HG03025 (cell line): ENCODE measurements around the gene KIF26B.

ENCODE experiments used
- ATAC-seq: cut with Tn5 transposase; IDR thresholded peaks from one replicate; pipeline ENCODE4 v1.9.1; 2021; ENCODE audit warnings: mild to moderate bottlenecking, moderate library complexity; ENCODE audit not compliant: unreplicated experiment, low FRiP score

Gene KIF26B

DNA sequence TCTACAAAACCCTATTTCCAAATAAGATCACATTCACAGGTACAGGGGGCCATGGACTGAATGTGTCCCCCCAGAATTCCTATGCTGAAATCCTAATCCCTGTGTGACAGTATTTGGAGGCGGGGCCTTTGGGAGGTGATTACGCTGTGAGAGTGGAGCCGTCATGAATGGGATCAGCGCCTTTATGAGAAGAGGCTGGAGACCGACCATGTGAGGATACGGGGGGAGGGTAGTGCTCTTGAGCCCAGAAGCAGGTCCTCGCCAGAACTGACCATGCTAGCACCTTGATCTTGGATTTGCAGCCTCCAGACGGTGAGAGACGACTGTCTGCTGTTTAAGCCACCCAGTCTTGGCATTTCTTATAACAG lies 23.8 kb upstream of the KIF26B start:
- ATAC-seq = no peak

DNA sequence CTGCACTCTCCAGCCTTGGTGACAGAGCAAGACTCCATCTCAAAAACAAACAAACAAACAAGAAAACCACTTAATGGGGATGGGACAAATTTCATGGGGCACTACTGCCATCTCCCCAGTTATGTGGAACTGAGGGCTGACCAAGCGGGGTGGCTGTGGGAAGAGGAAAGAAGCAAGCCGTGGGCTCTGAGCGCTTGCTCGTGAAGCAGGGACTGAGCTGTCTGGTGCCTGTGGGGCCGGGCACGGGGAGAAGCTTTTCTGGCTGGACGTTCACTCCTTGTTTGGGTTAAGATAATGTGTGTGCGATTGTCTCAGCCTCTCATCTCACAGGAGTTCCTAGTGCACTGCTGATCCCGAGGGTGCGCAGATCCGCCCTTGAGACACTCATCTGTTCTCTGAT lies 22.0 kb upstream of the KIF26B start:
- no peak for ATAC-seq

DNA sequence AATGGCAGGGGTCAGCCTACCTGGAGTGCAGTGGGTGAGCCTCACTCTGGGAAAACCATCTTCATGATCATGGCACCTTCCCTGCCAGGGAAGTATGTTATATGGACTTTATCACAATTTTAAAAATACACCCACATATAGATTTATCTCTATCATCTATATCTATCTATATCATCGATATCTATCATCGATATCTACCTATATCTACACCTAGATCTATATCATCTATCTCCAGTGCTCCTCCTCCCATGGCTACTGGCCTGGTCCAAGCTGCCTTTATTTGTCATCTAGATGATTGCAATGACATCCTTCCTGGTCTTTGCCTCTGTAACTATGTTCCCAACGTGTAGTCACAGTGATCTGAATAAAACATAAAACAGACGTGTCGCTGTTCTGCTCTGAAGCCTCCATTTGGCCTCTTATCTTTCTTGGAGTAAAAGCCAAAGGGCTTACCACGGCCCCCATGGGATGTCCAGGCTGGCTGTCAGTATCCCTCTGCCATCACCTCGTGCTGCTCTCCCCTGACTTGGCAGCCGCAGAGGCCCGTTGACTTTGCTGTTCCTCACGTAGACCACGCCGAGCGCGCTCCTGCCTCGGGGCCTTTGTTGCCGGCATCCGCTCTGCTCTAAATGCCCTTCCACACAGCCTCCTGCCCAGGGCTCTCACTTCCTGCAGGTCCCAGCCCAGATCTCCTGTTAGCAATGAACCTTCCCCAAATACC lies 20.6 kb upstream of the KIF26B start:
- ATAC-seq = no peak

DNA sequence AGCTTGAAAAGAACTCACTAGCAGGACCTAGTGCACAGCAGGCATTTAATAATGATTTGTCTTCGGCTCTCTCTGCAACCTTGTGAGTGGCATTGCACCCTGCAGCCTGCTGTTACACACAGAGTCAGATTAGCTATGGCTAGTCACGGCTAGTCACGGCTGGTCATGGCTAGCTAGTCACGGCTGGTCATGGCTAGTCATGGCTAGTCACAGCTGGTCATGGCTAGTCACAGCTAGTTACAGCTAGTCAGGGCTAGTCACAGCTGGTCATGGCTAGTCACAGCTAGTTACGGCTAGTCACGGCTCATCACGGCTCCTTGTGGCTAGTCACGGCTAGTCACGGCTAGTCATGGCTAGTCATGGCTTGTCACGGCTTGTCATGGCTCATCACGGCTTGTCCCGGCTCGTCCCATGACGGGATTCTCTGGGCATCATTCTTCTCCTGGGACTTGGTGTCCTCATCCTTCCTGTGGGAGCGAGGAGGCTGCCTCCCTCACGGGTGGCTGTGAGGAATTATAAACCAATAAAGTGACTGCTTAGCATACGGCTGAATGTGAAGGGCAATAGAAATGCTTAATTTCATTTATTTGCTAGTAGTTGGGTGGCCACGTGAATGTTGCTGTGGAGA lies 12.5 kb upstream of the KIF26B start:
- no peak for ATAC-seq

DNA sequence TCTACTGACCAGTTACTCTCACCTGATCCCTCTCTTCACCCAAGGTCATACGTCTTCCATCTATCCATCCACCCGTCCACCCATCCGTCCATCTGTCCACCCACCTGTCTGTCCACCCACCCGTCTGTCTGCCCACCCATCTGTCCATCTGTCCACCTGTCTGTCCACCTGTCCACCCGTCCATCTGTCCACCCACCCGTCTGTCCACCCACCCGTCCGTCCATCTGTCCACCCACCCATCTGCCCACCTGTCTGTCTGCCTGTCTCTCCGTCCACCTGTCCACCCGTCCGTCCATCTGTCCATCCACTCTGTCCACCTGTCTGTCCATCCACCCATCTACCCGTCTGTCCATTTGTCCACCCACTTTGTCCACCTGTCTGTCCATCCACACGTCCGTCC lies 11.8 kb upstream of the KIF26B start:
- ATAC-seq = no peak

DNA sequence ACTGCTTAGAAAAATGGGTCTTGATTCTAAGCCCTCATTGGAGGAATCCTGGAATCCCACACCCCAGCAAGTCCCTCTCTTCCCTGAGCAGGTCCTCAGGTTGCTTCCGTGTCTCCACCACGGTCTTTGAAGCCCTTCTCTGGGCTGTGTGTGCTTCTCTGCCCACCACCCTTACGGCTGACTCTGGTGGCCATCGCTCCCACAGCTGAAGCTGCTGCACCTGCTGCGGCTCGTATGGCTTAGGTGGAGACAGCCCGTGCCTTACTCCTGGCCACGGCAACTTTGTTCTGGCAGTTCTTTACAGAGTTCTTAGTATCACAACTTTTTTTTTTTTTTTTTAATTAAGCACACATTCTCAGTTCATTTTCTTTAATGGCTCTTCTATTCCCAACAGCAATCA lies 10.9 kb upstream of the KIF26B start:
- ATAC-seq = no peak

DNA sequence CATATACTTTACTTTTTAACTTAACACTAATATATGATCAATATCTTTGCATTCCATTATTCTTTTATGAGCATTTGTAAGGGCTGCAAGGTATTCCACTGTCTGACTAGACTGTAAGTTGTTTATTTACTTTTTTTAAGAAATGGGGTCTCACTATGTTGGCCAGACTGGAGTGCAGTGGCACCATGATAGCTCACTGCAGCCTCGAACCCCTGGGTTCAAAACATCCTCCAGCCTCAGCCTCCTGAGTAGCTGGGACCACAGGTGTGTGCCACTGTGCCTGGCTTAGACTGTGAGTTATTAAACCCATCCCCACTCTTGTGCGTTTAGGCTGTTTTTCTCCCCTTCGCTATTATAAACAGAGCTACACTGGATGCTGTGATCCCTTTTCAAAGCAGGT lies 6.7 kb upstream of the KIF26B start:
- no peak for ATAC-seq

DNA sequence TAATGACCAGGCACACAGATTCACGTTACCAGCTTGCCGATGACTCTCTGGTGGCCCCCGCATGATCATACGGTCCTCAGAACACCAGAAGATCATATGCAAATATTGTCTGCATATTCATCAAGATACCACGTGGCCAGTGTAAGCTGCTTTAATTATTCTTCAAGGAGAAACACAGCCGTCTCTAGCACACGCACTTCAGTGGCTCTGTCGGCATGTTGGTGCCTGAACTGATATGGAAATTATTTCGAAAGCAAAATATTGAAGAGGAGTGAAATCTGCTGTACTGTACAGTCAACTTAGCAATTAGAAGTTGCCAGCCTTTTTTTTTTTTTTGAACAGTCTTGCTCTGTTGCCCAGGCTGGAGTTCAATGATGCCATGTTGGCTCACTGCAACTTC lies 5.9 kb upstream of the KIF26B start:
- no peak for ATAC-seq

DNA sequence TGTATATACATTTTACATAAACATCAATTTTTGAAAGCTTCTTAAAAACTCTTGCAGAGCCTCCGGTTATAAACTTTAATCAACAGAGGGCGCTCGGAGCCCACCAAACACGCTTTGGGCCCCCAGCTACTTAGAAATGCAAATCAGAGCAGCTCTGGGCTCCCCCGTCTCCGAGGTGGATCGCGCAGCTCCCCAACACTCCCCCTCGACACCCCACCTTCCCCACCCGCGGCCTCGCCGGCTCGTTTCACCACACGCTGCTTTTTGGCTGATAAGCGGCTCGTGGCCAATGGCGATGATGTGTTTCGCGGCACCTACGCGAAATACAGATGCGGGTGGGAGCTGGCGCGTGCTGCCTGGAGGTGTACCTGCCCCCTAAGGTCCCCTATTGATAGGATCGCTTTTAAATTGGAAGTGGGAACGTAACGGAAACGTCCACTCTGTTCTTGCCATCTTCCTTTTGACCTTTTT lies 1.7 kb upstream of the KIF26B start:
- no peak for ATAC-seq

DNA sequence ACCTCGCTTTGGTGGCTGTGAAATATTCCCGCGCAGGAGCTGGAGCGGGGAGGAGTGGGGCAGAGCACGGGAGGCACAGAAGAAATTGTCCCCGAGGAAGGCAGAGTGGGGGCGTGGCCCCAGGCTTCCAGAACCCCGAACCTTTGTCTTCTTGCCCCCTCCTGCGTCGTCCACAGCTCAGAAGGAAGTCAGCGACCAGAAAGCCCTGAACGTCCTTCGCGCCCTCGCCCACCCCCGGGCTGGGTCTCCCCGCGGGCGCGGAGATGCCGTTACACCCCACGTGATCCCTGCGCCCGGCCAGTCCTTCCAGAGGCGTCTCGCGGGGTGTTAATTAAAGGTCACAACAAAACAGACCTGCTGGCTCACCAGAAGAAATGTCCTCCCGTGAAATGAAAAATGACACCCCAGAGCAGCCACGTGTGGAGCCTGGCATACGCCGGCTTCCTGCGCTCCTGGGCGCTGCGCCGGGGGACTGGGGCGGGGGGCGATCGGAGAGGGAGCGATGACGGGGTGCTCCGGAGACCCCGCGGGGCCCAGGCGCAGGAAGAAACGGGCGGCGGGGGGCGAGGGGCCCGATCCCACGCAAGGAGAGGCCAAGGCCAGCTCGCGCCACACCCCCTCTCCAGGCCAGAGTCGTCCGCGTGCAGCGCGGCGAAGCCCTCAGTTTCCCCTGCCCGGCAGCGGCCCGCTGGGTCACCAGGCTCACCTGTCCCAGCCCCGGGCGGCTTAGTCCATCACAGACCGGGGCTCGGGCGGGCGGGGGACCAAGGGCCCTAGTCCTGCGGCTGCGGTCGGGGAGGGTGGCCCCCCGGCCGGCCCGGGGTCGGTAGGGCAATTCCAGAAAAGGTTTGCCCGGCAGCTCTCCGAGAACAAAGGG lies 995 bp upstream of the KIF26B start:
- ATAC-seq = no peak

DNA sequence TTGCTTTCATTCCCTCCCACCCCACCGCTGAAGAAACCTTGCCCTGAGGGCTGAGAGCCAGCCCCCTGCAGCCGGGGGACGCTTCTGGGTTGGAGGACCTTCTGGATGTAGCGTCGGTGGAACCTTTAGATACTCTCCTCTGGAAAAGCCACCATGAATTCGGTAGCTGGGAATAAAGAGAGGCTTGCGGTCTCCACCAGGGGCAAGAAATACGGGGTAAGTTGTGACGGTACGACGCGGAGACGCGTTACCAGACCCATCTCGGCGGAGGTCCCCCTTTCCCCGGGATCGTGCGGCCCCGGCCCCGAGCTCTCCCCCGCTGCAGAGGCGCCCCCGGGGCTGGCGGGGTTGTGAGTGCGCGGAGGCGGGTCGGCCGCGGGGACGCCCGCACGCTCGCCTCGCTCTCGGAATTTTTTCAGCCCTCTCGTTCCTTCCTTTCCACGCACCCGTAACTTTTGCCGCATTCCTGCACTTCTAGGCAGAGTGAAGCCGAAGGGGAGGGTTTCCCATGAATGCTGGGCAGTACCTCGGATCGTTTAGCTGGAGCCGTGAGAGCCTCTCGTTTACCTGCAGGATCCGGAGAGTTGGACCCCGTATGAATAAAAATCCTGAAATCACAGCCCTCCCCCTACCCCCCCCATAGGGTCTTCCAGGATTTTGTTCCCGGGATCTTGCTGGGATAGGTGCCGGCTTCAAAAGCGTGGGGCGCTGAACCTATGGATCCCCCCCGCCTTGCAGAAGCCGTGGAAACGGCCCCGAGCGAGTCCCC lies 671 bp downstream of the KIF26B start:
- ATAC-seq = no peak

DNA sequence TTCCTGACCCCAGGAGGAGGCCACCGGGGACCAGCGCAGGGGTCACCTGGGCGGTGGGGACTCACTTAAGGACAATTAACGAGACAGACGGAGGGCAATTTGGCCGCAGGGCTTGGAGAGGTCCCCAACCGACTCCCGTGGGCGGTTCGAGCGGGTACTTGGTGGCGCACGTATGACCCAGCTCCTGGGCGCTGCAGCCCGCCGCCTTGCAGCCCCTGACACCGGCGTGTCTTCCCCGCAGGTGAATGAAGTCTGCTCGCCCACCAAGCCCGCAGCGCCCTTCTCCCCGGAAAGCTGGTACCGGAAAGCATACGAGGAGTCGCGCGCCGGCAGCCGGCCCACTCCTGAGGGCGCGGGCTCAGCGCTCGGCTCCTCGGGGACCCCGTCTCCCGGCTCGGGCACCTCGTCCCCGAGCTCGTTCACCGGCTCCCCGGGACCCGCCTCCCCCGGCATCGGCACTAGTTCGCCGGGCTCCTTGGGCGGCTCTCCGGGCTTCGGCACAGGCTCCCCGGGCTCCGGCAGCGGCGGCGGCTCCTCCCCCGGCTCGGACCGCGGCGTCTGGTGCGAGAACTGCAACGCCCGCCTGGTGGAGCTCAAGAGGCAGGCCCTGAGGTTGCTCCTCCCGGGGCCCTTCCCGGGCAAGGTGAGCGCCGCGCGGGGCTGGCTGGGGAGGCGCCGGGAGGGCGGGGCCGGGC lies 1.4 kb downstream of the KIF26B start:
- ATAC-seq = peak; percentile 81

DNA sequence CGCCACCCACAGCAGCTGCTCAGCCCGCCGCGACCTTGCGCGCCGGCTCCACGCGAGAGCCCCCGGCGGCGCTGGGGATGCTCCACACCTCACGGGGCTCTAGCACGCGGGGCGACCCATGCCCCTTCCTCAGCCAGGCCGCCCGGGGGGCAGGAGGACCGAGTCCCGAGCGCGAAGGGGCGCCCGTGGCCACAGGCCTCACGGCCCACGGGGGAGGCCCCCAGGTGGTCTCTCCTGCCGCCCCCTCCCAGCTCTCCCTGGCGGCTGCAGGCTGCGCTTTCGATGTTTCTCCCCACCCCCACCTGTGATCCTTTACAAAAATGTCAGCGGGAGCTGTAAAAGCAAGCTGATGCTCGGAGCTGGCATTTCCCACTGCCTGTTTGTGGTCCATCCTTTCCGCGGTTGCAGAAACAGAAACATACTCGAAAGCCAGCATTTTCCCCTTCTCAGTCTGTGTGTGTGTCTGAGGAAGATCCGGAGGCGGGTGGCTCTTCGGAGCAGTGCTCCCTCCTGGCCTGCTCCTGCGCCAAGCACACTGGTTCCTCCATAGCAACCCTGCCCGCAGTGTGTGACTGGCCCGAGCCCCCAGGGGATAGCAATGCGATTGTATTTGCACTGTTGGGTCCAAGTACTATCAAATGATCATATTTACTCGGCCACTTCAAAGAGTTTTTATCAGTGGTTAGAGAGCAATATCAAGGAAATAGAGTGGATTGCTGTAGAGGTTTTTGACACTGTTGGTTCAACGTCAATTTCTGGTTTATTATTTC lies 2.1 kb downstream of the KIF26B start:
- ATAC-seq = no peak

DNA sequence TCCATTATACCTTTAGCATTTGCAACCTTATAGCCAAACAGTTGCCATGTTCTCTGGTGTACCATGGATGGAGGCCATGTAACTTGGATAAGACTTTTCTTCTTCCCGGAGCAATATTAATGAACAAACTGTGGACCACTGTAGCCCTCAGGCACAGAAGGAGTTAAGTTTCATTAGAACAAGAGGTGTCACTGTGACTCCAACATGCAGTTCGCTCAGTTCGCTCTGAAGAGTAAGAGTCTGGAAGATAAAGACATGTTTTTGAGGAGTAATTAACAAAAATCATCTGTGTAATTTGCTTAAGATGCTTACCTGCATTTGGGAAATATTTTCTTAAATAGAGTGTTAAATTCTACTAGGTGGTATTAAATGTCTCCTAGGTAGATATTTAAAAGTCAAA lies 4.1 kb downstream of the KIF26B start:
- no peak for ATAC-seq

DNA sequence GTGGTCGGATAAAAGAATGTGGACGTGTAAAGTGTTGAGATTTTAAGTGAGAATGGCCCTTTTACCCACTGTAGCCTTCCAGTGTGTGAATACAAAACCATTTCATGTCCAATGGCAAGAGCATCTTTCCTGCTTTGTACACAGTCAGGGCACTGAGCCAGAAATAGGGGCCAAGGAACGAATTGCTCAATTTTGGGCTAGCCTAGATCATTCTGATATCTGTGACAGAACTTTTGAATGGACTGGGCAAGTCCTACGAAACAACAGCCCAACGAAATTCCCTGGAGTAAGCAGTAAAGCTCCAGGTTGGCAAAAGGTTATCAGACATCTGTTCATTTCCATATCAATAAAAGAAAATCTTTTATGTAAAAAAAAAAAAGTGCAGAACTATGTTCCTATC lies 5.5 kb downstream of the KIF26B start:
- no peak for ATAC-seq

DNA sequence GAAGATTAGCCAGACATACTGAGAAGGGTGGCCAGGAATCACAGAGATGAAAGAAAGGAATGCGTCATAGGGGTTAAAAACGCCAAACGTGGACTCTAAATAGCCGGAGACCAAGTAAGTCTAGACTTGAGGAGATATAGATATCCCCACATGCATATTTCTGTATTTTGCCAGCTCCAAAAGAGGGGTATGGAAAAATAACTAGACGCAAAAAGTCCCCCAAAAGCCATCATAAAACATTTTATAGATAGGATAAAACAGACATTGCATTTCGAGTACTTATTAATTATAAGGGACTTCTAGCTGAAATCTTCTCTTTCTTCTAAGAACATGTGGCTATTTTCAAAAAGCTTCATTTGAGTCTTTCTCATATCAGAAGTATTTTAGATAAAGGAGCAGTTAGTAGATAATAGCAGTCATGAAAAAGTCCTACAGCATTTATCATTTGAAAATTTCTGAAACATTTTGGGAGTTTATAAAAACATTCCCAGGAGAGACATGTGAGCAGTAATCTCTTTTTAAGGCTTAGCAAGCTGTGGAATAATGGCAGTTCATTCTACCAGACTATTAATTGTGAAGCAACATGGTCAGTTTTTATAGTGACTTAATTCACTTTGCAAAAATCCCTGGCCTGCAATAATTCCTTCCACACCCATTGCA lies 6.1 kb downstream of the KIF26B start:
- ATAC-seq = no peak

DNA sequence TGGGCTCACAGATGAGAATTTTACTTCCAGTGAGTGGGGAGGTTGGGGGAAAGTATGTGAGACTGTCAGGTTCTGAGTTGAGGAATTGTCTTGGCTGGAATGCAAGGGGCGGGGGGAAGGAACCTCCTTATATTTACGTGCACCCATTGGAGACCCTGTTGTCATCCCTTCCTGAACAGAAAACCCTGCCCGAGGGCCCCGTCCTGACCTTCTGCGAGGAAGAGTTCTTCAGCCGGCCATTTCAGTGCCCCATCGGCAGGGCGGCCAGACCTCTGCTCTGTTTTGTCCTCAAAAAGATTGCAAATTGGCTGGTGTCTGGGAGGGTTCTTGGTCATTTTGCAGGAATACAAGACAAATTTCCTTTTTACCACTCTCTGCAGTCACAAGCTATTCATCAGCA lies 7.1 kb downstream of the KIF26B start:
- ATAC-seq = no peak

DNA sequence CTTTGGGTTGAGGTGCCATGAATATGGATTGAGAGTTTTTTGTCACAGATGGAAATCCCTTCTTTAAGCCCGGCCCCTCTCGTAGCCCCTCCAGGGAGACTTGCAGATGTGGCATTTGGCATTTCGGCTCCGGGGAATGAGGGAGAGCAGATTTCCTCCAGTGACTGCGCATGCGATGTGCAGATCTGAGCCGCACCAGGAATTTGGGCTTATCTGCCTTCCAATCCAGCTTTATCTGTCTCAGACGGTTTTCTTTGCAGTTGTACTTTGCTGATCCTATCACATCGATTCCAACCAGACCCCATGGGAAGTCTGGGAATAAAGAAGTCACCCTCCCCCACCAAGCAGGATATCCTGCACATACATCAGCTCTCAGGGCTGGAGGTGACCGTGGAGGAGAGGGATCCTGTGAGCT lies 11.7 kb downstream of the KIF26B start:
- ATAC-seq = no peak

DNA sequence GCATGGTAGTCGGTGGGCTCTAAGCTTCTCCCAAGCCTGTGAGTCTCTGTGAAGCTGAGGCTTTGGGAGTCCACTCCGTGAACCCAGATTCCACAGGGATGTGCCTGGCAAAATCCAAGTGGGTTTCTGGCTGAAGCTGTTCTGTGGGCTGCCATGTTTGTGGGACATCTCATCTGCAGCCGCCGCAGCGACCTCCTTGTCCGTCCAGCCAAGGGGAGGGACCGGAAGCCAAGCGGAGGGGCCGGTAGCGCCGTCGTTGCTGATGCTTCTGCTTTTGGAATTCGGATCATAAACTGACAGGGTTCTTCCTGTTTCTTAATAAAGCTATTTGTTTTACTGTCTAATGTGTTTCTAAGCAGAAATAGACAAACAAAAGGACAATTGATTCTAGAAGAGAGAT lies 13.3 kb downstream of the KIF26B start:
- no peak for ATAC-seq
